GM23338 (cell line): ENCODE data around the gene HIGD1B. TPM values are rescaled to one million over a fixed set of nuclear protein-coding genes. Genes with fewer than 3 reads are reported as not detected.

ENCODE experiments used
- ATAC-seq: fragments of 200-7000 bp; cut with Tn5 transposase; 3 replicates; pipeline ENCODE4 v1.9.1; 2020
- DNase-seq: peaks from one replicate; pipeline ENCODE4 v3.0.0-alpha.2; 2015; ENCODE audit warnings: low spot score
- H2AFZ ChIP-seq: fragments of 200-600 bp; sonication (generic); 2 replicates; pipeline ENCODE4 v1.8.0; 2016; ENCODE audit warnings: antibody characterized with exemption, mild to moderate bottlenecking, moderate library complexity
- H3F3A ChIP-seq: fragments of 200-600 bp; sonication (generic); replicated peaks from 2 replicates; pipeline ENCODE4 v1.8.0; 2017; ENCODE audit warnings: antibody characterized with exemption, mixed run types, low read depth
- H3K27ac ChIP-seq: fragments of 200-600 bp; sonication (generic); 2 replicates; pipeline ENCODE4 v1.6.1; 2016; ENCODE audit warnings: low read depth
- H3K27me3 ChIP-seq: fragments of 200-600 bp; sonication (generic); 2 replicates; pipeline ENCODE4 v1.8.0; 2016; ENCODE audit warnings: mild to moderate bottlenecking, mixed run types, moderate library complexity; ENCODE audit not compliant: insufficient read depth
- H3K36me3 ChIP-seq: fragments of 200-600 bp; sonication (generic); 2 replicates; pipeline ENCODE4 v1.8.0; 2016; ENCODE audit warnings: mild to moderate bottlenecking; ENCODE audit not compliant: insufficient read depth
- H3K4me1 ChIP-seq: fragments of 200-600 bp; sonication (generic); 2 replicates; pipeline ENCODE4 v1.8.0; 2016; ENCODE audit warnings: mild to moderate bottlenecking, moderate library complexity; ENCODE audit not compliant: insufficient read depth
- H3K4me2 ChIP-seq: fragments of 200-600 bp; sonication (generic); 2 replicates; pipeline ENCODE4 v1.7.1; 2017; ENCODE audit warnings: mixed run types
- H3K4me3 ChIP-seq: fragments of 200-600 bp; sonication (generic); 2 replicates; pipeline ENCODE4 v1.6.1; 2016; ENCODE audit warnings: mixed run types
- H3K79me2 ChIP-seq: fragments of 200-600 bp; sonication (generic); replicated peaks from 2 replicates; pipeline ENCODE4 v1.8.0; 2017; ENCODE audit warnings: mild to moderate bottlenecking; ENCODE audit not compliant: insufficient read depth
- H3K9me2 ChIP-seq: fragments of 200-600 bp; sonication (generic); 2 replicates; pipeline ENCODE4 v1.8.0; 2017; ENCODE audit not compliant: insufficient read depth
- H4K20me1 ChIP-seq: fragments of 200-600 bp; sonication (generic); replicated peaks from 2 replicates; pipeline ENCODE4 v1.8.0; 2017; ENCODE audit warnings: mild to moderate bottlenecking; ENCODE audit not compliant: insufficient read depth
- H3K27ac Mint-ChIP-seq: 2 replicates; pipeline ENCODE4 v1.8.0; 2020; ENCODE audit warnings: inconsistent platforms, mild to moderate bottlenecking, moderate library complexity, mixed read lengths
- H3K27me3 Mint-ChIP-seq: 3 replicates; pipeline ENCODE4 v1.8.0; 2022; ENCODE audit warnings: low read depth, mild to moderate bottlenecking, moderate library complexity, mixed read lengths, inconsistent platforms; ENCODE audit not compliant: insufficient read depth, poor library complexity
- H3K36me3 Mint-ChIP-seq: 3 replicates; pipeline ENCODE4 v1.8.0; 2021; ENCODE audit warnings: low read depth, mild to moderate bottlenecking, inconsistent platforms, moderate library complexity, mixed read lengths
- H3K4me1 Mint-ChIP-seq: 3 replicates; pipeline ENCODE4 v1.8.0; 2020; ENCODE audit warnings: mild to moderate bottlenecking, inconsistent platforms, mixed read lengths
- H3K4me3 Mint-ChIP-seq: 3 replicates; pipeline ENCODE4 v1.8.0; 2021; ENCODE audit warnings: moderate library complexity, mild to moderate bottlenecking, inconsistent platforms, mixed read lengths
- H3K9me3 Mint-ChIP-seq: 3 replicates; pipeline ENCODE4 v1.8.0; 2020; ENCODE audit warnings: moderate library complexity, mild to moderate bottlenecking, inconsistent platforms, mixed read lengths
- ETS1 ChIP-seq: IDR thresholded peaks from 2 replicates; pipeline ENCODE4 v1.6.1; 2016; ENCODE audit warnings: antibody characterized with exemption
- JUNB ChIP-seq: IDR thresholded peaks from one replicate; pipeline ENCODE4 v1.6.1; 2016; ENCODE audit warnings: antibody characterized with exemption; ENCODE audit not compliant: unreplicated experiment
- NANOG ChIP-seq: IDR thresholded peaks from 2 replicates; pipeline ENCODE4 v1.6.1; 2016; ENCODE audit warnings: antibody characterized with exemption, borderline replicate concordance
- REST ChIP-seq: IDR thresholded peaks from one replicate; pipeline ENCODE4 v1.6.1; 2018; ENCODE audit warnings: antibody characterized with exemption; ENCODE audit not compliant: unreplicated experiment
- STAT1 ChIP-seq: IDR thresholded peaks from one replicate; pipeline ENCODE4 v1.6.1; 2016; ENCODE audit warnings: antibody characterized with exemption; ENCODE audit not compliant: unreplicated experiment
- ZNF331 ChIP-seq: fragments of 250-450 bp; sonication (Bioruptor Pico); IDR thresholded peaks from 2 replicates; pipeline ENCODE4 v1.5.0; 2020; ENCODE audit warnings: low read depth, mild to moderate bottlenecking, moderate library complexity
- ZNF462 ChIP-seq: fragments of 250-450 bp; sonication (Bioruptor Pico); IDR thresholded peaks from 2 replicates; pipeline ENCODE4 v1.5.0; 2020; ENCODE audit warnings: mild to moderate bottlenecking, moderate library complexity
- polyA plus RNA-seq: library from polyadenylated mRNA; unstranded; fragments of >200 nt; fragmentation: Nextera tagmentation; extraction: Ambion mirVana; gene quantifications from 2 replicates; pipeline ENCODE4 v1.2.1, GENCODE V29; 2016
- total RNA-seq: library from RNA; depleted of rRNA; stranded (reverse); fragments of >200 nt; shearing (Covaris generic); gene quantifications from 2 replicates; pipeline ENCODE4 v1.2.3, GENCODE V29; 2014

The HIGD1B gene
- total and polyA plus RNA-seq, 2 experiments from 2014 or later: not detected

- Histone ChIP-seq H3K27me3 (no peaks in the 10 kb centered on the region), H3K4me3 (no peak overlapping the region), H4K20me1 (no peaks in the 10 kb centered on the region), H3K9me2 (no peaks in the 10 kb centered on the region), H2AFZ (no peak overlapping the region), H3K79me2 (no peaks in the 10 kb centered on the region), H3K27ac (no peak overlapping the region), H3K4me1 (peaks cover 30% of the 10 kb centered on the region), H3F3A (peaks cover 8% of the 10 kb centered on the region; the same call in 1 of the 2 replicates), H3K4me2 (no peak overlapping the region), H3K36me3 (no peaks in the 10 kb centered on the region)
- no peak for ATAC-seq
- no peak overlapping the region for H3K27ac Mint-ChIP-seq
- peaks cover 10% of the 10 kb centered on the region for H3K27me3 Mint-ChIP-seq
- no peak for DNase-seq
- no peaks in the 10 kb centered on the region for H3K9me3 Mint-ChIP-seq
- no peak overlapping the region for H3K4me3 Mint-ChIP-seq
- TF ChIP-seq ETS1 (no peak), ZNF462 (CRISPR knock-in tag) (no peak), NANOG (no peak), REST (no peak), STAT1 (no peak), JUNB (no peak), ZNF331 (CRISPR knock-in tag) (no peak)
- H3K36me3 Mint-ChIP-seq: no peaks in the 10 kb centered on the region
- H3K4me1 Mint-ChIP-seq: peaks cover 25% of the 10 kb centered on the region
Observed at GRCh38 chr17:44840936-44841335, 6.7 kb upstream of the HIGD1B start.
